HG03521 (cell line): ENCODE measurements around the gene PPP1R2.
"Not testable (repeated sequence)": the region's sequence is repeated elsewhere in the genome, so short reads cannot be mapped to it uniquely, and the experiment has no call there.

Experiments used
- ATAC-seq: cut with Tn5 transposase; IDR thresholded peaks from one replicate; pipeline ENCODE4 v1.9.1; 2021; ENCODE audit warnings: mild to moderate bottlenecking, moderate library complexity; ENCODE audit not compliant: unreplicated experiment

PPP1R2 gene

DNA sequence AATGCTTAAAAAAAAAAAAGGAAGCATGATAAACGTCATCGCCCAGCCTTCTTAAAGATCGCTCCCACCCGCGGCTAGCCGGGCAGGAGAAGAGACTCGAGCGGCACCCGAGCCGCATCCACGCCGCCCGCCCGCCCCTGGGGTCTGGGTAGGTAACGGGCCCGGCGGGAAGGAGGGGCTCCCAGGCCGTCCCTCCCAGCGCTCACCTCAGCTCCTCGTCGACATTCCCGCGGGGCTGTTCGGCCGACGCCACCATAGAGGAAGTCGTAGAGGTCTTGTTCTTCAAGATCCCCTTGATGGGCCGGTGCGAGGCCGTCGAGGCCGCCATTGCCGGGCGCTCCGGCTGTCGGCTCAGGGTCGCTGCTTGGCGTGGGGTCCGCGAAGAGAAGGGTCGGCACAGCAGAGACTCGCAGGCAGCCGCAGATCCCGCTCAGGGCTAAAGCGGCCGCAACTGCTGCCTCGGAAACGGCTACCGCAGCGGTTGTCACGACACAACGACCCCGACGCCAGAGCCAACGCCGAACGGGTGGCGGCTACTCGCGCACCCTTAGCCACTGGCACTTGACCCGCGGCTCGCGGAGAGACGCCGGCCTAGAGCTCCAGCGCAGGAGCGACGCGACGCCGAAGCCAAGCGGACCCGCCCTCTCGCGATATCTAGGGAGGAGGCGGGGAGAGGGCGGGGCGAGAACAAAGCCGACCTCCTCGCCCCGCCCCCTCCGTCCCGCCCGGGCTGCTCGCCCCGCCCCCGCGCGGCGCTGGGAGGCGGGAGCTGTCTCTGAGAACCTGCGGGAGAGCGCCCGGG is at the start of gene PPP1R2:
Gene PPP1R2 (minus strand): TSS at position 628 of the 802 bp plus-strand sequence. CDS start 300 bp downstream, at position 328.
- peak; percentile 72 for ATAC-seq

GRCh38 chr3:195591852-195592251 is 48.7 kb upstream of the PPP1R2 start:
- ATAC-seq: no peak

DNA sequence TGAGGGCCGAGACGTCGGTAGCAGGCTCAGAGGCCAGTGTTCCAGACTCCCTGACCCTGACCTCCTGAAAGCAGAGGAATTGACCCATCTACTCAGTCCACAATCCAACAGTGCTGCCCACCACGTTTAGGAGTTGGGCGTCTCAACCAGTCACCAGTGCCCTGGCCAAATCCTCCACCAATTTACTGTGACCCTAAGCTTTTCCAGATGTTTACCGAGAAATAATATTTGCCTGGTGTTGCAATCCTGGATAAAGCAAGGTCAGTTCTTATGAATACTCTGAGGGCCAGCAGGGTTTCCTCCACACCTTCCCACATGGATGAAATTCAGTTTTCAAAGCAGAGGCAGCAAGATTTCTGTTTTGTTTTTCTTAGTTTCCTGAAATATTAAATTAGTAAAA is 48.1 kb upstream of the PPP1R2 start:
- no peak for ATAC-seq

GRCh38 chr3:195590381-195590780 is 47.3 kb upstream of the PPP1R2 start:
- ATAC-seq: not testable (repeated sequence)

DNA sequence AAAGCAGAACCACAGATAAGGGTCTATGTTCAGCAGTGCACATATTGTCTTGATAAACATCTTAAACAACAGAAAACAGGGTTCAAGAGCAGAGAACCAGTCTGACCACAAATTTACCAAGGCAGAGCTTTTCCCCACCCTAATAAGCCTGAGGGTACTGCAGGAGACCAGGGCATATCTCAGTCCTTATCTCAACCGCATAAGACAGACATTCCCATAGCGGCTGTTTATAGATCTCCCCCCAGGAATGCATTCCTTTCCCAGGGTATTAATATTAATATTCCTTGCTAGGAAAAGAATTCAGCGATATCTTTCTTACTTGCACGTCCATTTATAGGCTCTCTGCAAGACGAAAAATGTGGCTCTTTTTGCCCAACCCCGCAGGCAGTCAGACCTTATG is 46.7 kb upstream of the PPP1R2 start:
- not testable (repeated sequence) for ATAC-seq

DNA sequence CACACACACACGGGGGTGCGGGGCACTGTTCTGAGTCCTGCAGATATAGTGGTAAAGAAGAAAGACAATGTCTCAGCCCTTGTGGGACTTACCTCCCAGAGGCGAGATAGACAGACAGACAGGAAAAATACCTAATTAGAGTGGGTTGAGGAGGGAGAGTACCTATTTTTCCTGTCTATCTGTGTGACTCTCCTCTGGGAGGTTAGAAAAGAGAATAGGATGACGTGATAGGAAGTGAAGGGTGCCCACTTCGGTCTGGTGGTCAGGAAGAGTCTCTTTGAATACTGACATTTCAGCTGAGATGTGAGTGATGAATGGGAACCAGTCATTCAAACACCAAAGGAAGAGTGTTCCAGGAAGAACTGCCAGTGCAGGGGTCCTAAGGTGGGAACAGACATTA is 44.7 kb upstream of the PPP1R2 start:
- ATAC-seq: no peak

DNA sequence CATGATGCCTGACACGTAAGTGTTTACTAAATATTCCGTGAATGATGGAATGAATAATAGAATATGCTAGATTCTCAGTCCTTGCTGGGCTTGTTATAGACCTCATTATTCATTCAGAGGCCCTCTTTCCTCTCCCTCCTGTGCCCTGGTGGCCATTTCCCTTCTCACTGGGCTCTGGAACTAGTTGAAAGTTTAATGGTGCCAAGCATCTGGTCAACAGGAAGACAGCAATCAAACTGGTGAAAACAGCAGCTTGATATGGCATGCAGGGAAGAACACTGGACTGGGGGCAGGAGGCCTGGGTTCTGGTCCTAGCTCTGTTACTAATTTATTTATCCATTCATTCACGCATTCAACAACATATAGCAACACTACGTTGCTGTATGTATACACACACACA is 44.3 kb upstream of the PPP1R2 start:
- no peak for ATAC-seq

GRCh38 chr3:195584543-195584870 is 41.4 kb upstream of the PPP1R2 start:
- no peak for ATAC-seq

GRCh38 chr3:195583831-195584542 is 40.9 kb upstream of the PPP1R2 start, which contains the start of gene APOD:
TSS of gene APOD (minus strand) at chr3:195583940. CDS start at chr3:195579461, 4,479 bp downstream.
- no peak for ATAC-seq

DNA sequence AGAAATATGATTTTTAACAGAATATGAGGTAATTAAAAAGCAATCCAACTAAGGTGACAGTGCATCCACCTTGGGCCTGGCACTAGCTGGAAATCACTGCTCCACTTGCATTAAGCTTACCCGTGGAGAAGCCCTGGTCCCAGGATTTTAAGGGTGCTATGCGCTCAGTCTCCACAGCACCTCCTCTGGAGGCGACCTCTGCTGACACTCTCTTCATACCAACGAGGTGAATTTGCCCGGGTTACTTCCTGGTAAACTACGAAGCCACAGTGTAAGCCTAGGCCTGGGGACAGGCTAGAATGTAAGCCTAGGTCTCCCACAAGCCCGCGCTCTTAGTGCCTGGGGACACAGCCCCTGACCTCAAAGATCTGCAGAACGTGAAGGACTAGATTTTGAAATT is 39.8 kb upstream of the PPP1R2 start:
- no peak for ATAC-seq

- no peak for ATAC-seq
Observed at GRCh38 chr3:195580744-195581443, 37.8 kb upstream of the PPP1R2 start.

GRCh38 chr3:195579281-195579680 is 36.2 kb upstream of the PPP1R2 start:
- ATAC-seq: no peak

DNA sequence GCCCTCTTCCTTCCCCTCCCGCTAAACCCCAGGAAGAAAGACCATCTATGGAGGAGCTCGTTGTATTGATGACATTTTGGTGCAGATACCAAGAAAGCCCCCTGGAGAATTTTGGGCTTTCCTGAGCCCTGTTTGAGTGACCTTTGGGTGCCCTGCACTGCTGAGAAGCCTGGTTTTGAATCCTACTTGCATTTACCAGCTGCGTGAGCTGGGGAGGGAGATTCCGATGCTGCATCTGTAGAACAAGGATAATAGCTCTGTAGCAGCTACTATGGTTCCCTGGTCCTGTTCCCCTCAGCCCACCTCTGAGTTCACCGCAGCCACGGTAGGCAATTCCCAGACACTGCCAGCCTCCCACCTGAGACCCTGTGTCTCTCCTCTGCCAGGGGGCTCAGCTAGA is 35.4 kb upstream of the PPP1R2 start:
- no peak for ATAC-seq

DNA sequence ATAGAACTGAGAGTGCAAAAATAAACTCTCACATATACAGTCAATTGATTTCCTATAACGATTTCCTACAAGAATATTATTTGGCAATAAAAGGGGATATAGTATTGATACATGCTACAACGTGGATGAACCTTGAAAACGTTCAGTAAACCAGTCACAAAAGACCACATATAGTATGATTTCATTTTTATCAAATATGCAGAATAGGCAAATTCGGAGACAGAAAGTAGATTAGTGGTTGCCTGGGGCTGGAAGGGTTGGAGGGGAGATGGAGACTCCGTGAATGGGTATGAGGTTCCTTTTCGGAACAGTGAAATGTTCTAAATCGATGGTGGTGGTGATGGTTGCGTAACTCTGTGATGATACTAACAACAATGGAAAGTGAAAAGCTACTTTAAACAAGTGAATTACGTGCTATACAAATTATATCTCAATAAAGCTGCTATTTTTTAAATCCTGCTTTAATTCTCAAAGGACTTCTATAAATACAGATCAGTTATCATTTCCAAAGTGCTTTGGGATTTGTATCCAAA is 34.6 kb upstream of the PPP1R2 start:
- ATAC-seq: no peak

DNA sequence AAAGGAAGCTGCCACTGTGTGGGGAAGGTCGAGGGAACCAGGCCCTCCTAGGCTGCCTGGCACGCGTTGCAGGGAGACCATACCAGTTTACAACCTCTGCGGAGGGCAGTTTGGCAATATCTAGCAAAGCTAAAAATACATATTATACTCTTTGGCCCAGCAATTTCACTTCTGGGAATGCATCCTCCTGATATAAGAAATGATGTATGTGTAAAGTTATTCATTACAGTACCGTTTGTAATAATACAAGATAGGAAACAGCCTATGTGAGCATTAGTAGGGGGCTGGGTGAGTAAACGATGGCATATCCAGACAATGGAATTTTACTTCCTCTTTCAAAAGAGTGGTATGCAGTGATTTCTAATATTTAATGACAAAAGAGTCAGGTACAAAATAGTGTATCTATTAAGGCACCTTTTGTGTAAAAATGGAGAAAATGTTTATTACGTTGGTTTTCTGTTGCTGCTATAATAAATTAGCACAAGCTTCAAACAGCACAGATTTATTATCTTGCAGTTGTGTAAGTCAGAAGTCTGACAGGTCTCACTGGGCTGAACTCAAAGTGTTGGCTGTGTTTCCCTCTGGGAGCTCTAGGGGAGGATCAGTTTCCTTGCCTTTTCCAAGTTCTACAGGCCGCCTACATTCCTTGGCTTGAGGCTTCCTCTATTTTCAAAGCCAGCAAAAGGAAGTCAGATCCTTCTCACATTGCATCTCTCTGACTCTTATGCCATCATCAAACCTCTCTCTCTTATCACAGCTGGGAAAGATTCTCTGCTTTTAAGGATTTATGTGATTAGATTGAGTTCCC is 31.6 kb upstream of the PPP1R2 start:
- no peak for ATAC-seq

DNA sequence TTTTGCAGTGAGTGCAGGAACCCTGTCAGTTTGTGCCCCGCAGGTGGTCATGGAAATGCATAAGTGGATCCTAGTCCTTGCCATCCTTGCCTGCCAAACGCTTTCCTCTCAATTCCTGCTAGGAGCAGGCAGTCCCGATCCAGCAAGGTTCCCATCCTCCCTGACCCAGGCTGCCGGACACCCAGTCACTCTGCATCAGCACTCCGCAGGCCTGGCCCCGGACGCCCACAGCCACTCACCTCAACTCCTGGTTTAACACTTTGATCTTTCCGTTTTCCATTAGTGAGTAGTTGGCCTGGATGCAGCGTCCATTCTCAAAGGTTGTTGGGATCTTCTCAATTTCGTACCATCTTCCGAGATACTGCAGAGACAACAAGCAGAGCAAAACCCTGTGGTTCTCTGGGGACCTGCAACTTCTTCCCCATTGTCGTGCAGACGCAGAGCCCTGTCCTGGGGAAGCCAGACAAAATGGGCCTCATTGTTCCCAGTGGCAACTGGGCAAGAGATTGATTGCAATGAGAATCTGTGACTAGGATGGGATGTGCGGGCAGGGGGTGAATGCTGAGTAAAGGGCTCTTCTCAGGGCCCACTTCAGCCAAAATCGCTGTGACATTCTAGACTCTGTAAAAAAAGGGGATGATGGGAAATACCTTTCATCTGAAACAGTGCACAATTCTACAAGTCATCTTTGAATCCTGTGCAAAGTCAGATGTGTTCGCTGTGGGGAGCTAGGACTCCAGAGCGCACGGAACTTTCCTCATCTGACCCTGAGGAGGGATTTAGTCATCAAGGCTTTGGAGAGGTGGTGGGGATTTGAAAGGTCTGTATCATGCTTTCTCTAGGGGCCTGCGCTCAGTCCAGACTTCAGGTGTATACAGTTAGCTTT is 30.7 kb upstream of the PPP1R2 start:
- no peak for ATAC-seq

DNA sequence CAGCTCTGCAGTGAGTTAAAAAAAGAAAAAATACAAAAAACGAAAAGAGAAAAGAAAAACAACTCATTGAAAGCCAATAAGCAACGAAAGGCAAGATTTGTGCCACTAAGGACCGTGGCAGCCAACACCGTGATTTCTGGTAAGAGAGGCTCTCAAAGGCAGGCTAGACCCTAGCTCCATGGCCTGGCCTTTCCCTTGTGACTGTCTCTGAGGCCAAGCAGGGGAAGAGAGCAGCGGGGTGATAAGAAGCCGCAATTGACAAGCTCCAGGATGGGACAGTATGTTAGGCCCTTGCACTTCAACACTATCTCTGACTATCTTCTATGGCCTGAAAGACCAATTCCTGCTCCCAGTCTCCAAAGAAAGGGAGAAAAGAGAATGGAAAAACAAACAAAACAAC is 28.2 kb upstream of the PPP1R2 start:
- no peak for ATAC-seq

DNA sequence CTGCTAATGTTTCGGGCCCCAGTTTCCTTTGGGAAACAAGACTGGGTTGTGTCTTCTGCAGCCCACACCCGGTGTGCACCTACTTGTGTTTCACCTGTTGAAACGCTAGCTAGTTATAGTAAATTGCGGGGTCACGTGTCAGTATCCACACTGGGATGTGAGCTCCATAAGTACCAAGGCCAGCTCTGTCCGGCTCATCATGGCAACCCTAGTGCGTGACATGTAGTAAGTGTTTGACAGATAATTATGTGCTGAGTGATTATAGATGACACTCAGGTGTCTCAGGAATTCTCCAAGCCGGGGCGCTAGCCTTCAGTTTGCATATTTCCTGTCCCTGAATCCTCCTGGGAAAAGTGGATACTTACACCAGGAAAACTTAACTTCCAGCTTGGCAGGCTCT is 27.8 kb upstream of the PPP1R2 start:
- ATAC-seq: no peak

- no peak for ATAC-seq
Observed at GRCh38 chr3:195570344-195570743, 27.2 kb upstream of the PPP1R2 start.

DNA sequence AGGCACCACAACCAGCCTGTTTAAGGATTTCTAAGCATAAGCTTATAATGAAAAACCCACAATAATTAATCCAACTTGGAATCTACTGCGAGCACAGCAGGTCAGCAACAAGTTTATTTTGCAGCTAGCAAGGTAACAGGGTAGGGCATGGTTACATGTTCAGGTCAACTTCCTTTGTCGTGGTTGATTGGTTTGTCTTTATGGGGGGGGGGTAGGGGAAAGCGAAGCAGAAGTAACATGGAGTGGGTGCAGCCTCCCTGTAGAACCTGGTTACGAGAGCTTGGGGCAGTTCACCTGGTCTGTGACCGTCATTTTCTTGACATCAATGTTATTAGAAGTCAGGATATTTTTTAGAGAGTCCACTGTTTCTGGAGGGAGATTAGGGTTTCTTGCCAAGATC is 25.5 kb upstream of the PPP1R2 start:
- ATAC-seq: no peak
